Measurements from ENCODE around the gene PON3. TPM values are rescaled to one million over a fixed set of nuclear protein-coding genes. Genes with fewer than 3 reads are reported as not detected.

The PON3 gene
- total RNA-seq, 2 experiments from 2014 or later, result not detected

- ChIA-PET CTCF (ENCODE audit: unreplicated experiment) (no interaction called here), POLR2A (interaction anchor here (0.7 kb wide), 2 partner anchors 13 to 168 kb away, joined by 3 to 6 read pairs; no protein-coding TSS in a partner anchor)
- Histone ChIP-seq H3K4me3 (ENCODE audit: low read depth, low read length, poor library complexity, severe bottlenecking) (no peak overlapping the region), H3K4me2 (ENCODE audit: low read length) (no peak overlapping the region), H3K9me3 (ENCODE audit: low read length) (no peaks in the 10 kb centered on the region), H3K79me2 (ENCODE audit: insufficient read depth, low read depth, low read length) (no peaks in the 10 kb centered on the region), H2AFZ (ENCODE audit: low read length) (no peak overlapping the region), H3K27ac (ENCODE audit: low read depth, low read length, poor library complexity, severe bottlenecking) (no peak overlapping the region), H3K9me2 (ENCODE audit: insufficient read depth, low read length) (no peaks in the 10 kb centered on the region), H4K20me1 (ENCODE audit: insufficient read depth, low read length) (no peaks in the 10 kb centered on the region), H3K4me1 (ENCODE audit: insufficient read depth, low read length, poor library complexity, severe bottlenecking) (no peaks in the 10 kb centered on the region), H3K36me3 (ENCODE audit: insufficient read depth, low read length) (no peaks in the 10 kb centered on the region)
- no peak for DNase-seq (ENCODE audit: low spot score)
- intact Hi-C loops (cut with micrococcal nuclease; ENCODE audit: unreplicated experiment), result no loop called here
- no TSS peak for BruUV-seq (replicated peaks)
- TF ChIP-seq CTCF (conservative IDR thresholded peaks at IDR 0.05; ENCODE audit: low read length) (no peak), EZH2phosphoT487 (IDR thresholded peaks at IDR 0.05; ENCODE audit: borderline replicate concordance, low read depth, low read length) (no peak)
These were observed 73.3 kb downstream of the PON3 start for GRCh38 chr7:95322854-95323253.

- no peak overlapping the region for H2AFZ ChIP-seq (ENCODE audit: low read length)
- H3K4me1 ChIP-seq (ENCODE audit: insufficient read depth, low read length, poor library complexity, severe bottlenecking), result no peaks in the 10 kb centered on the region
- ChIA-PET POLR2A (interaction anchor here (0.7 kb wide), 1 partner anchor 169 kb away, joined by 3 read pairs; no protein-coding TSS in a partner anchor), CTCF (ENCODE audit: unreplicated experiment) (no interaction called here)
- no peak overlapping the region for H3K4me3 ChIP-seq (ENCODE audit: low read depth, low read length, poor library complexity, severe bottlenecking)
- H3K9me2 ChIP-seq (ENCODE audit: insufficient read depth, low read length), result no peaks in the 10 kb centered on the region
- no peaks in the 10 kb centered on the region for H4K20me1 ChIP-seq (ENCODE audit: insufficient read depth, low read length)
- no peaks in the 10 kb centered on the region for H3K36me3 ChIP-seq (ENCODE audit: insufficient read depth, low read length)
- DNase-seq (ENCODE audit: low spot score), result no peak
- H3K79me2 ChIP-seq (ENCODE audit: insufficient read depth, low read depth, low read length), result no peaks in the 10 kb centered on the region
- no peaks in the 10 kb centered on the region for H3K9me3 ChIP-seq (ENCODE audit: low read length)
- H3K27ac ChIP-seq (ENCODE audit: low read depth, low read length, poor library complexity, severe bottlenecking), result no peak overlapping the region
- H3K4me2 ChIP-seq (ENCODE audit: low read length), result no peak overlapping the region
- no peak for TF ChIP-seq EZH2phosphoT487 (IDR thresholded peaks at IDR 0.05; ENCODE audit: borderline replicate concordance, low read depth, low read length)
- TF ChIP-seq CTCF (conservative IDR thresholded peaks at IDR 0.05; ENCODE audit: low read length), result no peak
- intact Hi-C loops (cut with micrococcal nuclease; ENCODE audit: unreplicated experiment), result no loop called here
- BruUV-seq (replicated peaks), result no TSS peak
These were observed 73.8 kb downstream of the PON3 start for GRCh38 chr7:95322396-95322795.

GRCh38 chr7:95321720-95322119 is 74.5 kb downstream of the PON3 start:
- no peaks in the 10 kb centered on the region for H4K20me1 ChIP-seq (ENCODE audit: insufficient read depth, low read length)
- no TSS peak for BruUV-seq (replicated peaks)
- no peak overlapping the region for H3K27ac ChIP-seq (ENCODE audit: low read depth, low read length, poor library complexity, severe bottlenecking)
- no peaks in the 10 kb centered on the region for H3K36me3 ChIP-seq (ENCODE audit: insufficient read depth, low read length)
- no peaks in the 10 kb centered on the region for H3K79me2 ChIP-seq (ENCODE audit: insufficient read depth, low read depth, low read length)
- intact Hi-C loops (cut with micrococcal nuclease; ENCODE audit: unreplicated experiment), result no loop called here
- ChIA-PET POLR2A (no interaction called here), CTCF (ENCODE audit: unreplicated experiment) (no interaction called here)
- no peaks in the 10 kb centered on the region for H3K9me2 ChIP-seq (ENCODE audit: insufficient read depth, low read length)
- TF ChIP-seq EZH2phosphoT487 (IDR thresholded peaks at IDR 0.05; ENCODE audit: borderline replicate concordance, low read depth, low read length) (no peak), CTCF (conservative IDR thresholded peaks at IDR 0.05; ENCODE audit: low read length) (no peak)
- H3K4me2 ChIP-seq (ENCODE audit: low read length), result no peak overlapping the region
- H2AFZ ChIP-seq (ENCODE audit: low read length), result no peak overlapping the region
- H3K4me3 ChIP-seq (ENCODE audit: low read depth, low read length, poor library complexity, severe bottlenecking), result no peak overlapping the region
- no peaks in the 10 kb centered on the region for H3K4me1 ChIP-seq (ENCODE audit: insufficient read depth, low read length, poor library complexity, severe bottlenecking)
- no peaks in the 10 kb centered on the region for H3K9me3 ChIP-seq (ENCODE audit: low read length)
- DNase-seq (ENCODE audit: low spot score), result no peak

Data from OCI-LY7 (cell line).